COLO829 (cell line): Measurements from ENCODE around the gene RAPGEF5.

Experiments used
- DNase-seq: peaks from one replicate; pipeline ENCODE4 v3.0.0; 2012; ENCODE audit warnings: low spot score

The RAPGEF5 gene

DNA sequence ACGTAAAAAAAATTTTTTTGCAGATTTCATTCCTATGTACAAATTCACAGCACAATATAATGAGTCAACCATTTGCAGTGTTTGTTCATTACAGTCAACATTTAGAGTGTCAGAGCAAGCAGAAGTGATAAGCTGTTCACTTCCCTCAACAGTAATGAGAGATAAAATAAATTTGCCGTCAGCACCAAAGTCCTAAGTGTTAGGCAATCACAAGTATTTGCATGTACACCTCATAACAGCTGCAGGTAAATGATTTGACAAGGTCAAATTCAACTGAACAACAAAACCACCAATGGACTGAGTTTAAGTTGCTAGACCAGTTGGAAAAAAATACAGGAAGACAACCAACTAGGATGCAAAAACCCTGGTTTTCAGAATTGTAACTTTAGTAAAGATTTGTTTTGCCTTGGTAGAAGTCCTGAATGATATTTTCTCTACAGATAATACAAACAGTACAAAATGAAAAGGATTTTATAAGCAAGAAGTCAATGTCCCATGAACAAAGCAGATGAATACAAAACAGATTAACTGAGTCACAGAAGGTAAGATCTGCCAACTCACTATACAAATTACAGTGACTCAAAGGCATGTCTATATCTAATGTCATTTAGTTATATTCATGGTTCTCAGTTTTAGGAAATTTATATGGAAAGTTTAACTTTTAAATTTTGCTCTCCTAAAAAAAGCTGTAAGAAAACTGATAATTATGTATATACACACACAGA, 10.4 kb downstream of the RAPGEF5 start:
- DNase-seq: no peak

DNA sequence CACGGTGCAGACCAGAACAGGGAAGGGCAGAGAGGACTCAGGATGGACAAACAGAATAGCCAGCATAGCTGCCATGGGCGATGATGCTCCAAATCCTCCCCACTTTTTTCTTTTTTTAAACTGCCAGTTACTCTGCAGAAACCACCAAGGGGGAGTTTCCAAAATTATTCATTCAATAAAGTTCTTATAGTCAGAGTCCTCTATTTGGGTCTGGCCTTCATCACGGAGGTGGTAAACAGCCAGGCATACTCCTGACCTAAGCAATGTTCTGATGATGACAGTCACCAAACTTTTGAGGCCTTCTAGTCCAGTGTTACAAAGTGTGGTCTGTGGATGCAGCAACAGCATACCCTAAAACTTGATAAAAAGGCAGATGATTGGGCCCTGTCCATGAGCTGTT, 12.3 kb downstream of the RAPGEF5 start:
- DNase-seq: no peak

DNA sequence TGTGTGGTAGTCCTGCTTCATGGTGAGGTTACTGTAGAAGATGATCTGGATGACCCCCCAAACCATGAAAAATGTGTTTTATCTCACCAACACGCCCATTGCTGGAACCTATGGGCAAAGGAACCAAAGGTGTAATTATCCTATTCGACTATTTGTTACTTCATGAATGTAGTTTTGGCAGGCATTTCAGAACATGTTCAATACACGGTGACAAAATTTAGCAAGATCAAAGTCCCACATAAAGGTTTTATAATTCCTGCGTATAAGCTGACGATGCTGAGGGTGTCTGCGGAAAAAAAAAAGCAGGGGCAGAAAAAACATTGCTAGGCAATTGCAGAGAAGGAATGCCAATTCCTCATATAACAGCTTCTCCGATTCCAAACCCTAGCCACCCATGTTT, 13.3 kb downstream of the RAPGEF5 start:
- no peak for DNase-seq

DNA sequence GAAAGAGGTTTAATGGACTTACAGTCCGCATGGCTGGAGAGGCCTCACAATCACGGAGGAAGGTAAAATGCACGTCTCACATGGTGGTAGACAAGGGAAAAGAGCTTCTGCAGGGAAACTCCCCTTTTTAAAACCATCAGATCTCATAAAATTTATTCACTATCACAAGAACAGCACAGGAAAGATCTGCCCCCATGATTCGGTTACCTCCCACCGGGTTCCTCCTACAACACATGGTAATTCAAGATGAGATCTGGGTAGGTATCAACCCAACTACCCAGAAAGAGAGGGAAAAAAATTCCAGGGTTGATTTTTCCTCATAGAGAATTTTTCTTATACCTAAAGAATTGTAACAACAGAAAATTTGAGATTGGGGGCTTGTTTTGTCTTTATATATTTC, 13.9 kb downstream of the RAPGEF5 start:
- no peak for DNase-seq

DNA sequence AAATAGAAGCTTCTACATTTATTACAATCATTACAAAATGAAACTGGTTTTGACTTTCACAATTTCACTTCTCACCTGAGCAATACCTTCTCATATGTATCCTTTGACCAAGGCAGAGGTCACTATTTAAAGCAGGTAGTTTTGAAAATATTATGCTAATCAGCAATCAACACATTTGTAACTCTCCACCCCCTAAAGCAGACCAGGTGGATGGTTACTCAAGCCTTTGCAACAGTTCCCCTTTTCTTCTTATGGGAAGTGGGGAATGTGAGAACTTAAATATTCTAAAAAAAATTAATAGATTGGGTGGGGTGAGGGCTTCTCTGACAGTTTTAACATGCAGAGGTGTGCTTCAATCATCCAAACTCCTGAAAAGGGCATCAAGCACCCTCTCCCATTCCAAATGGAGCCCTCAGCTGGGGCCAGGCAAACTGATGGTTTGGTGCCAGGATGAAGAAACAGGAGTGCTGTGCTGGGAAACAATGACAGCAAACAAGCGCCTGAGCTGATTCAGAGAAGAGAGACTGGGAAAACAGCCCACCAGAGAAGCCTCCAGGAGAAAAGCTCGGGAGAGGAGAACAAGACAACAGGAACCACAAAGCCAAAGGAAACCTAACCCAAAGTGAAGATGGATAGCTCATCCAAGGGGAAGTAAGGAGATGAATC, 17.1 kb downstream of the RAPGEF5 start:
- DNase-seq: no peak

DNA sequence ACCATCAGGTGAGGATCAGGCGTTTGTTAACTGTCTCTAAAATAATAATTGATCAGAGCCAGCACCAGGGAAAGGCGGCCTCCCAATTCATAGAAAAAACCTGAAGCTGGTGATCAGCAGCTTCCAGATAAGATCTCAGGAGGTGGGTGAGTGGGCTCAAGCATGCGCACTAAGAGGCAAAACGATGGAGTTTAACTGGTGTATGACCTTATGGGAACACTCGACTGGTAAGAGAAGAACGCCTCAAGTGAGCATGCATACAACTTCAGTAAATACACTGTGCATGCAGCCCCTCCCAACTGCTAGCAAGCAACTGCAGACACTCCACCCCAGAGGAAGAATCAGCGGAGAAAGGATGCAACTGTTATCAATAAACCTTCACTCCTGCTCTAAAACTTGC, 18.1 kb downstream of the RAPGEF5 start:
- DNase-seq: no peak

DNA sequence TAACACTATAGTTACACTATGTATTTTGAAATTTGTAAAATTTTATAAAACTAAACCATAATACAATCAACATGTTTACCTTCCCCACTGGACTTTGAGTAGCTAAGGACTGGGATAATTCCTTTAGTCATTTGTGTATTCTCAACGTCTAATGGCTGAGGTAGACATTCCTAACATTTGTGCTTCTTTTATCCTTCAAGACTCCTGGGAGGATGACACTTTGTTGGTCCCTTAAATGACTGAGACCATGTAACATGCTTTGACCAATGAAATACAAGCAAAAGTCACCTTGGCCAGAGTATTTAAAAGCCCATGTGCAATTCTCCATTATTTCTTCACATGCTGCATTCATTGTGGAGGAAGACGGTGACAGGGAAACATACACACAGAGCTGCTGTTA, 18.5 kb downstream of the RAPGEF5 start:
- DNase-seq: no peak

DNA sequence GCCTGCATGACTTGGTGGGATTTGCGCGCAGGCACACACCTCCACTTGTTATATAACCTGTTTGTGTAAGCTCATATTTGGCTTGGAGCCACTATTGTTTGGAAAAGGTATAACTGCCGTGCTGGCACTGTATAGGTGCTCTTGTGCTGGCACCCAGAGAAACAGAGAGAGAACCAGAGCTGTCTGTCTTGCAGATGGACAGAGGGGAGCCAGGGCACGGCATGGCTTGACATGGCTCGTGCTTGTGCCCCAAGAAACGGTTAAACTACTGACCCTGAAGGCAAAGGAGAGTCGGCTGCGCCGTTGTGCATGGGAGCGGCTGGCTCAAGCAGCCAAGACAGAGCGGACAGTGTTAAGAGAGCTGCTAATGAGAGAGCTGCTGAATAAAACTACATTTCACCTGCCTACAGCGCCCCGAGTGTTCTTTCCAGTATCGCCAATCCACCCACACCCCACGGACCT, 23.2 kb downstream of the RAPGEF5 start:
- no peak for DNase-seq

DNA sequence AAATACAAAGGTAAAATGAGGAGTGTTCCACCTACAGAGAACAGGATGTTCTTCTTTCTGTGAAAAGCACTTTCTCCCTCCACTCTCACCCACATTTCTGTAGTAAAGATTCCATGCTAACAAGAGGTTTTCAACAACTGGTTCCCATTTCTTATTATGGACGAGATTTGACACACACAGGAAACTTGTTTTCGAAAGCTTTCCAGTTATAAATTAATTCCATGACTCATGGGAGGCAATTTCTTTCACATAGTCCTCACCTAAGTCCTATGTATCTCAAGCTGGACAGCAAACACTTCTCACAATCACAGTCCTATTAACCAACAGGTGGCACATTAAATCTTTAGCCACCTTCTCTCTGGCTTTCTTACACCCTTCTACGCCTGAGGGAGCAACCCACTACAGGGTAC, 24.5 kb downstream of the RAPGEF5 start:
- no peak for DNase-seq

DNA sequence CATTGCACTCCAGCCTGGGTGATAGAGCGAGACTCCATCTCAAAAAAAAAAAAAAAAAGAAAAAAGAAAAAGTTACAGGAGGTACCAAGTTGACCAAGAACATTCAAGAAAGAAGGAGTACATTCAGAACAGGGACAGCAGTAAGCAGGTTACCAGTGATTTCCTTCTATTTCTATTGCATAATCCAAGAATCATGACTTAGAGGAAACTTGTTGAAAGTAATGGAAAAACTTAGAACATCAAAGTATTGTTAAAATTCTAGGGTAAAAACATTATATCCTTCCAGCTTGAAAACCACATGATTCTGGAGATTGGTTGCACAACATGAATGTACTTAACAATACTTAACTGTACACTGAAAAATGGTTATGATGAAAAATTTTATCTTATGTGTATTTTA, 25.2 kb downstream of the RAPGEF5 start:
- DNase-seq: no peak

DNA sequence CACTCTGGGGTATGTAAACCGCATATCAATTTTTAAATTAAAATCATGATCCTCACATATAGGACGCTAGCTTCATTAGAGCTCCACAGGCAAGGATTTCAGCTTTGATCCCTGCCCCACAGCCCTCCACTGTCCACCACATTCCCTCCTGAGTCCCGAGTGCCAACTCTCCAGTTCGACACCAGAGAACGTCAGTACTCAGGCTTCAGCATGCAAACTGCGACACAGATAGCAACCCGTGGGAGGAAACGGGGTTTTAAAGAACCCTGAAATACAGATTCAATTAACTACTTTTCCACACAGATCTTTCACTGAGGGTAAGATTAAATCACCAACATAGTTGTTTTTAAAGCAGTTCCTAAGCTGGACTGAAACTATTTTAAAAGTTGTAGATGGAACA, 26.1 kb downstream of the RAPGEF5 start:
- no peak for DNase-seq

DNA sequence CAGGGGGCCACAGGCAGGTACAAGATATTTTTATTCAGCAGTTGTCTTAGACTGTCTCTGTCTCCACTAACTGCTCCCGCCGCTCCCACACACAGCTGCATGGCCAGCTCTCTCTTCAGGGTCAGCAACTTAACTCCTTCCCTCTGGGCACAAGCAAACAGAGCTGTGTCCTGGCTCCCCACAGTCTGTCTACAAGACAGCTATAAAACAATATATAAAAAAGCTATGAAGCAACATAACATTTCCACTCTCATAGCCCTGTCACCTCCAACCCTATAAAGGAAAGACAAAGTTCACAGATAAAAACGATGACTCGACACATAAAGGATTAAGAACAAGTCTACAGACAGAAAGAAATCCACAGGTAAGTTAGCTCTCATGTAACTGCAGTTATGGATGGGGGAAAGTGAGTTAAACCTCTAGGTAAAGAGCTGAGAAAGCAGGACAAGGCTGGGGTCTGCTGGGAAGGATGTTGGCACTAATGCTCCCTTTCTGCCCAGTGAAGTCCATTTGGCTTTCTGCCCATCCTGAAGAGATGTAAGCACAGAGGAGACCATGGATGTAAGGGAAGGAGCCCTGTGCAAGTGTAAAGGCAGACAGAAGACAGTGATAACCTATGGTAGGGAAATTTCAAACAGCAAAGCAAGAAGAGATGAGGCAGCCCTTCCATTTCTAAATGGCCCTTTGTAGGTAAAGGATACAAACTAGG, 27.0 kb downstream of the RAPGEF5 start:
- DNase-seq: no peak

DNA sequence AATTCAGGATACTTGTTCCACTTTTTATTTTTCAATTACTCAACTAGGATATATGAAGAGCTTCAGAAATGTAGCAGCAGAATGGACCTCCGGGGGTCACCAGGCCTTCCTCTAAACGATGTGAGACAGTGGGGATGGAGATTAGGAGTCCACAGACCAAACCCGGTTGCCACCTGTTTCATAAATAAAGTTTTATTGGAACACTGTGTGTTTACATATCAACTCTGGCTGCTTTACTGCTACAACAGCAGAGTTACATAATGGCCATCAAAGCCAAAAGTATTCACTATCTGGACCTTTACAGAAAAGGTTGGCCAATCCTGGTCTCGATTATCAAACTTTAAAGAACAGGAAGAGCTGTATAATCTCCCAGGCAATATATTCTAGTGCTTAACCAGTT, 30.8 kb downstream of the RAPGEF5 start:
- DNase-seq: no peak

DNA sequence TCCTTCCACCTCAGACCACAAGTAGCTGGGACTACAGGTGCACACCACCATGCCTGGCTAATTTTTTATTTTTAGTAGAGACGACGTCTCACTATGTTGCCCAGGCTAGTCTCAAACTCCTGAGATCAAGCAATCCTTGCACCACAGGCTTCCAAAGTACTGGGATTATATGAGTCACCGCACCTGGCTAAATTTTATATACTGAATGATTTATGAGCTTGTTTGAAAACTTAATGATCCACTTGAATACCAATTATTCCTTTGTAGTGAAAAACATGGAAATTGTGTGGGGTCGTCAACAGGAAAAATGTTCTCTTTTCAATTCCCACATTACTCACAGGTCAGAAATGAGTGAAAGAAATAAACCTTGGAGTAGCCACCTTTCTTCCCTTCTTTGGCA, 31.3 kb downstream of the RAPGEF5 start:
- DNase-seq: no peak

DNA sequence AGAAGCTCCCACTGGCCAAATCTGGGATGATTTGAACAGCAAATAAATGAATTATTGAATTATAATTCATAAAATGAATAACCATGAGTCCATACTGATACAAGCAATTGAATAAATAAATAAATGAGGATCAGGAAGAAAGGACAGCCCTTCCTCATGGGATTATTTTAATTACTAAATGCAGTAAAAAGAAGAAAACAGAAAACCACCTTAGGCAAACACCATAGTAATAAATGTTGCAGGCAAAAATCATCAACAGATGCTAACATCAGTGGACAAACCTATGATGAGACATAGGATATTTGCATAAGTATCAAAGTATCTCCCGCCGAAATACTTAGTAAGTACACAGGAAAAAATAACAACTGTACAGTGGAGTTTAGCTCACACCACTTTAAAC, 33.2 kb downstream of the RAPGEF5 start:
- DNase-seq: no peak

DNA sequence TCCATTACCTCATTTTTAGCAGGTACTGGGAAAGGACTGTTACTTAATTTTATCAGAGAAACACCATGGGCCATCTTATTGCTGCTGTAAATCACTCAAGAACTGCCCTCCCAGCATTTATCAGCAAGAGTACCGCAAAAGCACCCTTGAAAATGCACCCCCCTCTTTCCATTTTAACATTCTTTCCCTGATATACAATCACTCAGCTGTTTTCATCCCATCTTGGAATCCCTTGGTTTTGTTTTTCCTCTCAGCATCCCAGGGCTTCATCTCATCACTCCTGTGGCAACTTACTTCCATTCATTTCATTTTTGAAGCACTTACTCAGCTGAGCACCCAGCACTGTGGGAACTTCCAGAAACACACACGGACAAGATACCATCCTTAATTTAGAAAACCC, 36.5 kb downstream of the RAPGEF5 start:
- DNase-seq: no peak

DNA sequence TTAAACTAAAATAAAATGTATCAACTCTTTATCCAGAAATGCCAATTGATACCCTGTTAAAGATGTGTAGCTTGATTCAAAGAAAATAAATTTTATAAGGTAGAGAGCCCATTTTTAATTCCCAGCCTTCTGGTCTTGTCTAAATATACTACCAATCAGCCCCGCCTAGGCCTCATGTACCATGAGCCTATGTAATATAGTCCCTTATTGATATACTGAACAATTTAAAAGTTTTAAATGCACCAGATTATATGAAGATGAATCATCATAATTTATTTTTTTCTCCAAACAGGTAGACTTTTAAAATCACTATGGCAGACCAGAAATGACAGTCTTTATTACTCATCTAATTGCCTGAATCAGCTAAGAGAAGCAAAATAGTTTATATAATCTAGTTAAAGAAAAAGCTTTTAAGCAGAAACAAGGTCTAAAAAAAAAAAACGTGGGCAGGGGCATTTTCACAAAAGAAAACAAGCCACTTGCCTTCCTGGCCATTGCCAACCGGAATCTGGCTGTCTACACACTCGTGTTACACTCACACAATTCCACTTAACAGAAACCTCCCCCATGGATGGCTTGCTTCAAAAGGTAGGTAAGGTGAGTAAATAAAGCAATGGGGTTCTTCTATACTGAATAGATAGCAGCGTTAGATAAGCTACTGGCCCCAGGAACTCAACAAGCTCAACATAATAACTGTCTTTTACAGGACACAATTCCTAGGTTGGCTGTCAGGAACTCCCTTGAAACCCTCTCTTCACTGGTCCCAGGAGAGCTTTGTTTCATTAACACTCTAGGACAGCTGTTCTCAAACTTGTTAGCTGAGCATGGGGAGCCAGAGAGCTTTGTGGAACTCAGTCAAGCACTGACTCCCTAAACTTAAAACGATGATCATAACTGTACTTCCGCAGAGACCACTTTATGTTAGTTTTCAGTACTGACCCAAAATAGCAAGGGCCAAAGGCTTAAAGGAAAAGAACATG, 37.2 kb downstream of the RAPGEF5 start:
- no peak for DNase-seq

DNA sequence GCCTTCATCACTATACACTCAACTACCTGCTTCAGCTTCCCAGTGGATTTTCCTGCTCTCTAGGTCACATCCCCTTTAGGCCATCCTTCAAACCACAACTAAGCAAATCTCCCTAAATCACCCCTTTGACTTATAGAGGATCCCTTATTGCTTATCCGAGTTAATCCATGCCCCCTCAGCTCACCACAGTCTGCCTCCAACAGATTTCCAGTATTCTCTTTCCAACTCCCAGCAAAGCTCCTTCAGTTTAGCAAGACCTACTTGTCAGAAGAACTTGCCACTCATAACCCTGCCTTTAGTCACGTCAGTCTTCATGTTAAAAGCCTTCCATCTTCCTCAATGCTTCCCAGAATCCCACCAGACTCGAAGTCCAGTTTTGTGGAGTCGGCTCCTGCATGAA, 38.6 kb downstream of the RAPGEF5 start:
- DNase-seq: no peak

DNA sequence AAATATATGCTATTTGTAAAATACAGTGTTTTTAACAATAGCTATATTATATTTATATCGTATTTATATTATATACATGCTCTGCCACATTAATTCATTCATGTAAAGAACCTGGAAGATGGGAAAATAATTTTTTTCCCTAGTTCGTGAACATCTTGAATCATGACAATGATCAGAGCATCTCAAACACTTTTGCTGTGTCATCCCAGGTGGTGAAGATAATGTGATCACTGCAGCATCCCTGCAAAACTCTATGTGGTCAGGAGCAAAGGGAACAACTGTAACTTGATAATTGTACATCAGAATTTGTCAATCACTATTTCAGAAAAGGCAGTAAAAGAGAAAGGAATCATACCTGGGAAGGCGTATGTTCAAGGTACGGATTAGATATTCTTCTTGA, 39.3 kb downstream of the RAPGEF5 start:
- no peak for DNase-seq

DNA sequence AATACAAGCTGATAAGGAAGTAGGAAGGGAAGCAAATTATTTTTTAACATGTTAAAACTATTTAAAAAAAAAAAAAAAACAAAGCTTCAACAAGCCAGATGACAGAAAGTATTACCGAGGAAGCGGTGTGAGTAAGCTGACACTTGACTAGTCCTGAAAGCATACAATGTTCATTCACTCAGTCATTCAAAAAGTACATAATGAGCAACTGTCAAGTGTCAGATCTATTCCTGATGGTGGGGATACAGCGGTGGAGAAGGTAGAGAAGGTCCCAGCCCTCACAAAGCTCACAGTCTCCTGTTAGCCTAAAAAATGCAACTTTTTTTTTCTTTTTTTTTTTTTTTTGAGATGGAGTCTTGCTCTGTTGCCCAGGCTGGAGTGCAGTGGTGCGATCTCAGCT, 40.0 kb downstream of the RAPGEF5 start:
- DNase-seq: no peak

DNA sequence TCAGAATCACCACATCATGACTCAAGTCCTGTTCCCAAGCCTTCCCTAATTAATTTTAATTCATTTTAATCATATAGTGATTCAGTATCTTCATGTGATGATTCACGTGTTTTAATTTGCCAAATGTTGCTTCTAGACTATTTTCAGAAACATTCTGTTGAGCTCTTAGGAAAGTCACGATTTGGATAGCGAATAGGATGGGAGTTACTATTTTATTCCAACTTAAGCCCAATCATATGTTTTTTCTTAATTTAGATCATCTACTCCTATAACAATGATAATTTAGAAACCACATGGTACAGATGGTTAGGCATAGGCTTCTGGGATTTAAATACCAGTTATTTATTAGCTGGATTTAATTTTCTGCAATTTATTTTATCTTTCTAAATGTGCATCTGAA, 49.1 kb downstream of the RAPGEF5 start:
- DNase-seq: no peak

DNA sequence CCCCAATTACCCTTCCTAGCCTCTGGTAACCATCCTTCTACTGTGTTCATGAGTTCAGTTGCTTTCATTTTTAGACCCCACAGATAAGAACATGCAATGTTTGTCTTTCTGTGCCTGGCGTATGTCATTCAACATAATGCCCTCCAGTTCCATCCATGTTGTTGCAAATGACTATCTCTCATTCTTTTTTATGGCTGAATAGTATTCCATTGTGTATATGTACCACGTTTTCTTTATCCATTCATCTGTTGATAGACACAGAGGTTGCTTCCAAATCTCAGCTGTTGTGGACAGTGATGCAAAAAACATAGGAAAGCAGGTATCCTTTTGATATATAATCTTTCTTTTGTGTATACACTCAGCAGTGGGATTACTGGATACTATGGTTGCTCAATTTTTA, 51.2 kb downstream of the RAPGEF5 start:
- no peak for DNase-seq
